ENCODE measurements around the gene CCL17. TPM values are rescaled to one million over a fixed set of nuclear protein-coding genes. Genes with fewer than 3 reads are reported as not detected.
A peak's percentile ranks its signal among the peaks of the same experiment; 100 is the strongest.

Gene CCL17
- total RNA-seq, 4 donors from 2014 or later = 2.6 TPM; not detected in 3

DNA sequence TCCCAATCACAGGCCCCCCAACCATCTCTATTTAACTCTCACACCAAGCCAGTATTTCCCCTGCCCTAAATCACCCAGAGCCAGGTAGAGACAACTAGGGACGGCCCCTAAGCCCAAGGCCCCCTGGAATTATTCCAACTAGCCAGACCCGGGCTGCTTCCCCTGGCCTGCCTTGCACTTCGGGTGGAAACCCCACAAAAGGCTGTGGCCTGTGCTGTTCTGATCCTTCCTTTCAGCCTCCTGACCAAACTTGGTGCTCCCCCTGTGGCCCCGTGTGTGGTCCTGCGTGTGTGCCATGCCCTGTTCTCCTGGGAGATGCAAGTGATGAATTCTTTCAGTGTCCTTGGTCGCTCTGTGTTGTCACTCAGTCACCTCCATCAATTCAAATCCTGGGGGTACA is 14.9 kb downstream of the CCL17 start:
- Histone ChIP-seq H3K4me1 (peaks cover 38% of the 10 kb centered on the region), H3K36me3 (no peaks in the 10 kb centered on the region), H3K27ac (no peak overlapping the region), H3K9me3 (no peaks in the 10 kb centered on the region), H3K4me3 (no peak overlapping the region), H3K27me3 (no peaks in the 10 kb centered on the region)
- 65% methylated on average over 6 of the region's 6 CpGs for WGBS
- DNase-seq (ENCODE audit: low spot score in 2 of 2) = no peak
- no peak for TF ChIP-seq POLR2AphosphoS5 (IDR thresholded peaks at IDR 0.05)
- TF ChIP-seq, protein P1, sequence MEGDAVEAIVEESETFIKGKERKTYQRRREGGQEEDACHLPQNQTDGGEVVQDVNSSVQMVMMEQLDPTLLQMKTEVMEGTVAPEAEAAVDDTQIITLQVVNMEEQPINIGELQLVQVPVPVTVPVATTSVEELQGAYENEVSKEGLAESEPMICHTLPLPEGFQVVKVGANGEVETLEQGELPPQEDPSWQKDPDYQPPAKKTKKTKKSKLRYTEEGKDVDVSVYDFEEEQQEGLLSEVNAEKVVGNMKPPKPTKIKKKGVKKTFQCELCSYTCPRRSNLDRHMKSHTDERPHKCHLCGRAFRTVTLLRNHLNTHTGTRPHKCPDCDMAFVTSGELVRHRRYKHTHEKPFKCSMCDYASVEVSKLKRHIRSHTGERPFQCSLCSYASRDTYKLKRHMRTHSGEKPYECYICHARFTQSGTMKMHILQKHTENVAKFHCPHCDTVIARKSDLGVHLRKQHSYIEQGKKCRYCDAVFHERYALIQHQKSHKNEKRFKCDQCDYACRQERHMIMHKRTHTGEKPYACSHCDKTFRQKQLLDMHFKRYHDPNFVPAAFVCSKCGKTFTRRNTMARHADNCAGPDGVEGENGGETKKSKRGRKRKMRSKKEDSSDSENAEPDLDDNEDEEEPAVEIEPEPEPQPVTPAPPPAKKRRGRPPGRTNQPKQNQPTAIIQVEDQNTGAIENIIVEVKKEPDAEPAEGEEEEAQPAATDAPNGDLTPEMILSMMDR (IDR thresholded peaks at IDR 0.05) = no peak
- no peak for TF ChIP-seq EP300 (IDR thresholded peaks at IDR 0.05)
- TF ChIP-seq POLR2A (IDR thresholded peaks at IDR 0.05) = no peak

DNA sequence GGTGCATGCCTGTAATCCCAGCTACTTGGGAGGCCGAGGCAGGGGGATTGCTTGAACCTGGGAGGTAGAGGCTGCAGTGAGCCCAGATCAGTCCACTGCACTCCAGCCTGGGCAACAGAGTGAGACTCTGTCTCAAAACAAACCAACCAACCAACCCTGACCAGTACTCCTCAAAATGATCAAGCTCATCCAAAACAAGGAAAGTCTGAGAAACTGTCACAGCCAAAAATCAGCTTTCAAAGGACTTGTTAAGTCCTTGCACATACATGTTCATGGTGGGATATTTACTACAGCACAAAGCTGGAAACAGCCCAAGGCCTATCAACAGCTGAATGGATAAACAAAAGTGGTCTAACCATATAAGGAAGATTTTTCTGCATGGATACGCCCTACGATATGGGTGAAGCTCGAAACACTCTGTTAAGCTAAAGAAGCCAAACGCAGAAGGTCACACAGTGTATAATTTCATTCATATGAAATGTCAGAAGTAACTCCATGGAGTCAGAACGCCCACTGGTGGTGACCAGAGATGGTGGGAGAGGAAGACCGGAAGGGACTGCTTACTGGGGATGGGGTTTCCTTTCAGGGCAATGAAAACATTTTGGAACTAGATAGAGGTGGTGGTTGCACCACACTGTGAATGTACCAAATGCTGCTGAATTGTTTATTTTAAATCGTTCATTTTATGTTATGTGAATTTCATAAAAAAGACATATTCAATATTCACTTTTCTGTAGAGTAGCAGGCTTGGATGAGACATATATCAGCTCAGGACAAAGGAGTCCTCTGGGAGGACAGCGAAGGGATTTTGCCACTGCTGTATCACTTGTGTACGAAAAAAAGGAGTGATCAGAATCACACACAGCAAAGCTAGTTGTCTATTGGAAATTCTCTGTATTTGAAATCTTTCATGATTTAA is 17.7 kb downstream of the CCL17 start:
- no peak overlapping the region for H3K27ac ChIP-seq
- WGBS = 33% methylated on average over 10 of the region's 10 CpGs
- DNase-seq (ENCODE audit: low spot score in 2 of 2) = no peak

DNA sequence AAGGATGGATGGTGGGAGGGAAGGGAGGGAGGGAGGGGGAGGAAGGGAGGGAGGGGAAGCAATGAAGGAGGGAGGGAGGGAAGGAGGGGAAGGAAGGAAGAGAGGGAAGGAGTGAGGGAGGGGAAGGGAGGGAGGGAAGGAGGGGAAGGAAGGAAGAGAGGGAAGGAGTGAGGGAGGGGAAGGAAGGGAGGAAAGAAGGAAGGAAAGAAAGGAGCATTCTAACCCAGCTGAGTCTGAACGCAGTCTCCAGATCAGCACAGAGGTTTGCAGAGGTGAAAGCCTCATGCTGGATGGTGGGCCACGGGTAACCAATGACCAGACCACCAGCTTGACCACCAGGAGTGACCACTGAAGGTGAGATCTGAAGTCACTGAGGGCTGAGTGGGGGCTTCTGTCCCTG is 18.6 kb downstream of the CCL17 start:
- peaks cover 20% of the 10 kb centered on the region for H3K36me3 ChIP-seq
- no peaks in the 10 kb centered on the region for H3K27me3 ChIP-seq
- WGBS = 76% methylated on average over 2 of the region's 2 CpGs
- no peak for DNase-seq (ENCODE audit: low spot score in 2 of 2)
- H3K4me3 ChIP-seq = no peak overlapping the region
- peaks cover 18% of the 10 kb centered on the region for H3K4me1 ChIP-seq
- H3K27ac ChIP-seq = no peak overlapping the region
- TF ChIP-seq POLR2AphosphoS5 (IDR thresholded peaks at IDR 0.05) = no peak
- no peak for TF ChIP-seq EP300 (IDR thresholded peaks at IDR 0.05)
- TF ChIP-seq, protein P1 (IDR thresholded peaks at IDR 0.05) = no peak
- TF ChIP-seq POLR2A (IDR thresholded peaks at IDR 0.05) = no peak
- H3K9me3 ChIP-seq = no peaks in the 10 kb centered on the region

More for the DNA sequence above, 17.7 kb downstream of the CCL17 start:
- Histone ChIP-seq H3K36me3 (peaks cover 11% of the 10 kb centered on the region), H3K4me3 (no peak overlapping the region), H3K9me3 (no peaks in the 10 kb centered on the region), H3K4me1 (peaks cover 26% of the 10 kb centered on the region), H3K27me3 (no peaks in the 10 kb centered on the region)
- TF ChIP-seq POLR2A (IDR thresholded peaks at IDR 0.05) = no peak
- no peak for TF ChIP-seq POLR2AphosphoS5 (IDR thresholded peaks at IDR 0.05)
- TF ChIP-seq, protein P1 (IDR thresholded peaks at IDR 0.05) = peak; percentile 18 to 42

DNA sequence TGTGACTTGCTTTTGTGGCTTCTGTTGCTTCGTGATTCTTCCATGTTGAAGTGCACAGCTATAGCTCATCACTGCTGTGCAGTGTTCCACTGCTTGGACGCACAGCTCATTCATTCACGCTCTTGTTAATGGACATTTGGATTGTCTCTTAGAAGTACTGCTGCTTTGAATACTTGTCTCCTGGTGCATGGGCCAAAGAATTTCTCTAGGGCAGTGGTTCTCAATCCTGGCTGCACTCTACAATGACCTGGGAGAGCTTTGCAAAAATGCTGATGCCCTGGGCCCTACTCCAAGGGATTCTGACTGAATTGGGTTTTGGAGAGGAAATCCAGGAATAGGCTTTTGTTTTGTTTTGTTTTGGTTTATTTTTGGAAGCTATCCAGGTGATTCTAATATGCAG is 20.0 kb downstream of the CCL17 start:
- TF ChIP-seq EP300 (IDR thresholded peaks at IDR 0.05) (no peak), POLR2A (IDR thresholded peaks at IDR 0.05) (no peak), POLR2AphosphoS5 (IDR thresholded peaks at IDR 0.05) (no peak)
- TF ChIP-seq, protein P1 (IDR thresholded peaks at IDR 0.05) = no peak
- 86% methylated on average over 3 of the region's 3 CpGs for WGBS
- H3K27ac ChIP-seq = no peak overlapping the region

DNA sequence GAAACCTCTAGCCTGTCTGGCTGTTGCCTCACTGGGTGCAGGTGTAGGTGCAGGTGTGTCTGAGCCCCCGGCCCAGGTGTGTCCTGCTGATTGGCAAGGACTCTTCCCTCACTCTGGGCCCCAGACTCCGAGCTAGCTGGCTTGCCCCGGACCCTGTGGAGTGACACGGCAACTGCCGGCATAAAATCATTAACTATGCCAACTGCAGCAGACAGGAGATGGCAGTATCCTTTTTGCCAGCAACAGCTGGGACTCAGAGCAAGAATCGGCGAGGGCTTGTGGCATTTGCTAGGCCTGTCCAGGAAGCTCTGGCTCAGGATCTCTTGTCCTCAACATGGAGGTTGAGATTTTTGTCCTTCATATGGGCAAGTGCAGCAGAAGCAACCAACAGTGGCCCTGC is 21.8 kb downstream of the CCL17 start:
- no peak for DNase-seq (ENCODE audit: low spot score in 2 of 2)
- Histone ChIP-seq H3K36me3 (peaks cover 51% of the 10 kb centered on the region), H3K9me3 (no peaks in the 10 kb centered on the region), H3K27ac (no peak overlapping the region), H3K4me3 (no peak overlapping the region), H3K27me3 (no peaks in the 10 kb centered on the region), H3K4me1 (peaks cover 6% of the 10 kb centered on the region)
- TF ChIP-seq POLR2A (IDR thresholded peaks at IDR 0.05) = no peak
- TF ChIP-seq, protein P1 (IDR thresholded peaks at IDR 0.05) = no peak
- TF ChIP-seq EP300 (IDR thresholded peaks at IDR 0.05) = no peak
- no peak for TF ChIP-seq POLR2AphosphoS5 (IDR thresholded peaks at IDR 0.05)
- WGBS = 82% methylated on average over 6 of the region's 7 CpGs

More for the DNA sequence above, 20.0 kb downstream of the CCL17 start:
- peaks cover 6% of the 10 kb centered on the region for H3K4me1 ChIP-seq
- H3K36me3 ChIP-seq = peaks cover 33% of the 10 kb centered on the region
- DNase-seq (ENCODE audit: low spot score in 2 of 2) = no peak
- H3K4me3 ChIP-seq = no peak overlapping the region
- H3K27me3 ChIP-seq = no peaks in the 10 kb centered on the region
- H3K9me3 ChIP-seq = no peaks in the 10 kb centered on the region

Measured in suprapubic skin (tissue), 4 donors.